22Rv1 (cell line): ENCODE data around the gene OSBPL2.

ENCODE experiments used
- H3K27ac ChIP-seq: fragments of 450-650 bp; 2 replicates; pipeline ENCODE4 v1.5.1; 2017
- ZFX ChIP-seq: fragments of 450-650 bp; IDR thresholded peaks from 2 replicates; pipeline ENCODE4 v1.6.1; 2017; ENCODE audit warnings: antibody characterized with exemption, borderline replicate concordance
- TF ChIP-seq, protein P1 (sequence below): fragments of 450-650 bp; IDR thresholded peaks from 2 replicates; pipeline ENCODE4 v1.5.1; 2017; ENCODE audit warnings: mild to moderate bottlenecking

Gene OSBPL2

GRCh38 chr20:62302341-62303061, 64.2 kb downstream of the OSBPL2 start, which contains the start of gene ADRM1:
Gene ADRM1 (plus strand): TSS chr20:62302997. CDS start chr20:62303569, 572 bp downstream.
- TF ChIP-seq ZFX: no peak
- TF ChIP-seq, protein P1, sequence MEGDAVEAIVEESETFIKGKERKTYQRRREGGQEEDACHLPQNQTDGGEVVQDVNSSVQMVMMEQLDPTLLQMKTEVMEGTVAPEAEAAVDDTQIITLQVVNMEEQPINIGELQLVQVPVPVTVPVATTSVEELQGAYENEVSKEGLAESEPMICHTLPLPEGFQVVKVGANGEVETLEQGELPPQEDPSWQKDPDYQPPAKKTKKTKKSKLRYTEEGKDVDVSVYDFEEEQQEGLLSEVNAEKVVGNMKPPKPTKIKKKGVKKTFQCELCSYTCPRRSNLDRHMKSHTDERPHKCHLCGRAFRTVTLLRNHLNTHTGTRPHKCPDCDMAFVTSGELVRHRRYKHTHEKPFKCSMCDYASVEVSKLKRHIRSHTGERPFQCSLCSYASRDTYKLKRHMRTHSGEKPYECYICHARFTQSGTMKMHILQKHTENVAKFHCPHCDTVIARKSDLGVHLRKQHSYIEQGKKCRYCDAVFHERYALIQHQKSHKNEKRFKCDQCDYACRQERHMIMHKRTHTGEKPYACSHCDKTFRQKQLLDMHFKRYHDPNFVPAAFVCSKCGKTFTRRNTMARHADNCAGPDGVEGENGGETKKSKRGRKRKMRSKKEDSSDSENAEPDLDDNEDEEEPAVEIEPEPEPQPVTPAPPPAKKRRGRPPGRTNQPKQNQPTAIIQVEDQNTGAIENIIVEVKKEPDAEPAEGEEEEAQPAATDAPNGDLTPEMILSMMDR: peak; percentile 87
- H3K27ac ChIP-seq: peak within 1 kb of the TSS; percentile 95

- peak overlapping the region; percentile 95 for H3K27ac ChIP-seq
- no peak for TF ChIP-seq ZFX
- TF ChIP-seq, protein P1: no peak
Observed at GRCh38 chr20:62303062-62303339, 64.7 kb downstream of the OSBPL2 start.

- peak overlapping the region; percentile 95 for H3K27ac ChIP-seq
- TF ChIP-seq, protein P1: no peak
- no peak for TF ChIP-seq ZFX
Observed at GRCh38 chr20:62303340-62304226, 65.3 kb downstream of the OSBPL2 start.

- peak overlapping the region; percentile 95 for H3K27ac ChIP-seq
- TF ChIP-seq, protein P1: no peak
- no peak for TF ChIP-seq ZFX
Observed at GRCh38 chr20:62304331-62305148, 66.2 kb downstream of the OSBPL2 start.

GRCh38 chr20:62305149-62305764, 66.9 kb downstream of the OSBPL2 start:
- peak overlapping the region; percentile 95 for H3K27ac ChIP-seq
- no peak for TF ChIP-seq ZFX
- TF ChIP-seq, protein P1: no peak

DNA sequence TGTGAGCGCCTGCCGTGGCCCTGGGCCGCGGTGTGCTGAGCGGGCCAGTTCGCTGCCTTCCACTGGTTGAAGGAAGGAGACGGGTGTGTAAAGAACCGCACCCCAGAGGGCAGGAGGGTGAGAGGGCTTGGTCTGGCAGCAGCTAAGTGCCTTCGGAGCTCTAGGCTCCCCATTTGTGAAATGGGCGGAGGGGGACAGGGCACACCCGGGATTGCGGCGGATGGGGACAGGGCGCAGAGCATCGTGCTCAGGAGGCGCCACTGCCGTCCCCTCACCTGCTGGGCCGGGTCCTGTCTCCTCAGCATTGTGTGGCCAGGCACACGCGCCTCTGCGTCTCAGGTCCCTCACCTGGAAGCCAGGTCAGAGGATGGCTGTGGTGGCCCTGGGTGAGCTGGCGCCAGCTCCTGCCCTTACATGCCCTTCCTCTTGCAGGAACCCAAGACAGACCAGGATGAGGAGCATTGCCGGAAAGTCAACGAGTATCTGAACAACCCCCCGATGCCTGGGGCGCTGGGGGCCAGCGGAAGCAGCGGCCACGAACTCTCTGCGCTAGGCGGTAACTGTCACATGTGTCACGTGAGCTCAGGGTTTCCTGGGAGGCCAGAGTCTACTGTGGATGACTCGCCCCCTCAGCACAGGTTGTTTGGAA, 67.6 kb downstream of the OSBPL2 start:
- H3K27ac ChIP-seq: peak overlapping the region; percentile 95; the same call in 1 of the 2 replicates
- TF ChIP-seq, protein P1: no peak
- TF ChIP-seq ZFX: no peak
